ENCODE measurements around the gene MARCHF11. TPM values are rescaled to one million over a fixed set of nuclear protein-coding genes. Genes with fewer than 3 reads are reported as not detected.

Gene MARCHF11
- total and polyA plus RNA-seq, 8 donors = 0.17 TPM; not detected in 7

DNA sequence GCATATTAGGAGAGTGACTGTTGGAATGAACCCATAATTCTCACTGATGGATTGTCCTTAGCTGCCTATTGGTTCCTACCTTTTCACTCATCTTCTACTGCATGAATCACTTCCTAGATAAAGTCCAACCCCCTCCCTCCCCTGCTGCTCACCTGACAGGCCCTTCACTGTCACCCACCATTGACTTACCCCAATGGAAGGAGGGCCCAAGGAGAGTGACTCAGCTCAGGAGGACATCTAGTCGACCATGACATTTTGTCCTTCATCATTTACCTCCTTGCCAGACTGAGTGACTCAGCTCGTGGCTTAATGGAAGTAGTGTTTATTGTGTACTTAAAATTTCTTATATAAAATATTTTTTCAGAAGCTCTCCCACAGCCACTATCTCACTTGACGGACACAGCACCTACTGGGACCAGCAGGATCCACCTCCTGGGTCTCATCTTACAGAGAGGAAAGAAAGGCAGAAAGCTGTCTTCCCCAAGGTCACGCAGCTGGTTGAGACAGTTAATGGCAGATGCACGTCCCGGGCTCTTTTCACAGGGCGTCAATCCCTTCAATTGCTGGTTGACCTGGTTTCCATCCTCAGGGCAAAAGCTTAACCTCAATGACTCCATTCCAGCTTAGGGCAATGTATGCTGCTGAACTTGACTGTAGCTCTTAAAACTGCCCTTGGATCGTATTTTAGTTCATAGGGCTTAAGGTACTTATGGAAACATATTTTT is 142.3 kb downstream of the MARCHF11 start:
- DNase-seq = no peak
- intact Hi-C loops (cut with DNase I) = no loop called here
- Histone ChIP-seq H3K27me3 (no peaks in the 10 kb centered on the region), H3K27ac (no peak overlapping the region), H3K9me3 (peaks cover 0 to 3% of the 10 kb centered on the region in 2 donors), H3K36me3 (no peaks in the 10 kb centered on the region), H3K4me1 (no peaks in the 10 kb centered on the region), H3K4me3 (no peak overlapping the region)
- TF ChIP-seq CTCF (IDR thresholded peaks at IDR 0.05) = no peak
- no peak for ATAC-seq

DNA sequence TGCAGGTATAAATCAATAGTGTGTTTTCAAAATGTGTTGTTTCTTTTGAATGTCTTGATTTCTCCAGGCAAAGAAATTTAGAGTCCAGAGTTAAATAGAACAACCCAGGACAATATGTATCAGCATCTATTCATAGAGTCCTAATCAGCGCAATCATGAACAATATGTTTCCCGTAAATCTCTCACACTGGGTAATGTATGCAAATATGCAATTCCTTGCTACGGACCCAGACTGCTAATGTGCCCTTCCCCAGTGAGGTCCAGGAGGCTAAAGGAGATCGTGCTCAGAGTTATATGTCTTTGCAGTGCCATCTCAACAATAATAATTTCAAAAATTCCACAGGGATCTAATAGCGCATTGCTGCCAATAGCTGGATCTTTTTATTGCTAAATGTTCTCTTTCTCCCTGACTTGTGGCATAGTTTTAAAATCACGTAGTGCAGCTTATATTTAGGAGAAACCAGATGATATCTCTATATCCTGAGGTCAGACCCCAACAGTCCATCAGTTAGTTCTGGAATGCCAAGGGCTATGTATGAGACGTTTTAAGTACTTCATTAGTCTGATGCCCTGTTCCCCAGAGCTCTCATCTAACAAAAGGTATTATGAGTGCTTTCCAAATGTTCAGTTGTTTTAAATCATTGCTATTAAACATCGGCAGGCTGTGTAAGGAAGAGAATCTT is 145.1 kb downstream of the MARCHF11 start:
- H3K4me1 ChIP-seq = no peaks in the 10 kb centered on the region
- ATAC-seq (no peak), DNase-seq (no peak)
- TF ChIP-seq CTCF (IDR thresholded peaks at IDR 0.05) = no peak
- peaks cover 0 to 2% of the 10 kb centered on the region in 2 donors for H3K9me3 ChIP-seq
- no peak overlapping the region for H3K27ac ChIP-seq
- intact Hi-C loops (cut with DNase I) = no loop called here
- H3K4me3 ChIP-seq = no peak overlapping the region
- H3K27me3 ChIP-seq = no peaks in the 10 kb centered on the region
- no peaks in the 10 kb centered on the region for H3K36me3 ChIP-seq

DNA sequence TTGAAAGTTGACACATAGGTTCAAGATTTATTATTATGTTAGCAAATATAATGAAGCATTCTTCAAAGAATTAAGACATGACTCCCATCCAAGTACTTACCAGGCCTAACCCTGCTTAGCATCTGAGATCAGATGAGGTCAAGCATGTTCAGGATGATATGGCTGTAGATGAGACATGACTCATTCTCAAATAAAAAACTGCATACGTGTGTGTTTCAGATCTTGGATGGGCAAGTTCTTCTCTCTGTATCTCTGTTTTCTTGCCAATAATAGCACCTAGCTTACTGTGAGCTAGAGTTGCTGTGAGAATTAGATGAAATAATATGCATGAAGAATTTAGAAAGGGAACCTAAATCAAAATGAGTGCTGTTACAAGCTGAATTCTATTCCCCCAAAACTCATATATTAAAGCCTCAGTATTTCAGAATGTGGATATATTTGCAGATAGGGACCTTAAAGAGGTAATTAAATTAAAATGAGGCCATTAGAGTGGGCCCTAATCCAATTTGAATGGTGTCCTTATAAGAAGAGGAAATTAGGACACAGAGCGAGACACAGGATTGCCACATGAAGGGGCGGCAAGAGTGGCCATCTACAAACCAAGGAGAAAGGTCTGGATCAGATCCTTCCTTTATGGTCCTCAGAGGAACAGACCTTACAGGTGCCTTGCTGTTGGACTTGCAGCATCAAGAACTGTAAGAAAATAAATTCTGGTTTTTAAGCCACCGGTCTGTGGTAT is 146.2 kb downstream of the MARCHF11 start:
- no peaks in the 10 kb centered on the region for H3K27me3 ChIP-seq
- no peak for ATAC-seq
- no peak for TF ChIP-seq CTCF (IDR thresholded peaks at IDR 0.05)

GRCh38 chr5:16028708-16029107 is 150.9 kb downstream of the MARCHF11 start:
- H3K27ac ChIP-seq = no peak overlapping the region
- no peaks in the 10 kb centered on the region for H3K36me3 ChIP-seq
- peak in 2 of 4 donors; percentile 82 to 90 for DNase-seq
- H3K27me3 ChIP-seq = no peaks in the 10 kb centered on the region
- intact Hi-C loops (cut with DNase I) = no loop called here
- no peaks in the 10 kb centered on the region for H3K4me1 ChIP-seq
- peaks cover 0 to 4% of the 10 kb centered on the region in 2 donors for H3K9me3 ChIP-seq
- TF ChIP-seq CTCF (IDR thresholded peaks at IDR 0.05) = no peak
- H3K4me3 ChIP-seq = no peak overlapping the region
- no peak for ATAC-seq

More for the DNA sequence above, 146.2 kb downstream of the MARCHF11 start:
- Histone ChIP-seq H3K9me3 (peaks cover 0 to 2% of the 10 kb centered on the region in 2 donors), H3K36me3 (no peaks in the 10 kb centered on the region), H3K4me1 (no peaks in the 10 kb centered on the region), H3K4me3 (no peak overlapping the region), H3K27ac (no peak overlapping the region)
- DNase-seq = no peak
- intact Hi-C loops (cut with DNase I) = no loop called here

GRCh38 chr5:16025681-16026080 is 153.9 kb downstream of the MARCHF11 start:
- Histone ChIP-seq H3K4me3 (no peak overlapping the region), H3K4me1 (no peaks in the 10 kb centered on the region), H3K27ac (no peak overlapping the region), H3K9me3 (peaks cover 0 to 2% of the 10 kb centered on the region in 2 donors), H3K36me3 (no peaks in the 10 kb centered on the region), H3K27me3 (no peaks in the 10 kb centered on the region)
- ATAC-seq = no peak
- intact Hi-C loops (cut with DNase I) = no loop called here
- no peak for DNase-seq
- TF ChIP-seq CTCF (IDR thresholded peaks at IDR 0.05) = no peak
